Ovary (tissue), 3 donors: ENCODE data around the gene HACD2.

Experiments
- CTCF ChIP-seq, 3 donors: fragments of 450-650 bp in 2 of 3; fragments of 200-600 bp in 1 of 3; IDR thresholded peaks; one replicate each; pipeline versions ENCODE4 v1.5.1 to v1.8.0; 2016 to 2022; ENCODE audit warnings: antibody characterized with exemption in 3 of 3, mild to moderate bottlenecking in 1 of 3
- POLR2A ChIP-seq: fragments of 450-650 bp; IDR thresholded peaks from one replicate; pipeline ENCODE4 v1.6.1; 2017; ENCODE audit warnings: antibody characterized with exemption, mild to moderate bottlenecking, moderate library complexity
- donor health status: DM: no; HTN: no; CAD: no.

- no peak for TF ChIP-seq CTCF (IDR thresholded peaks at IDR 0.05)
- TF ChIP-seq POLR2A: no peak
Observed at GRCh38 chr3:123499322-123499721, 85.5 kb downstream of the HACD2 start.
